ENCODE results near the gene NBL1.

The NBL1 gene

DNA sequence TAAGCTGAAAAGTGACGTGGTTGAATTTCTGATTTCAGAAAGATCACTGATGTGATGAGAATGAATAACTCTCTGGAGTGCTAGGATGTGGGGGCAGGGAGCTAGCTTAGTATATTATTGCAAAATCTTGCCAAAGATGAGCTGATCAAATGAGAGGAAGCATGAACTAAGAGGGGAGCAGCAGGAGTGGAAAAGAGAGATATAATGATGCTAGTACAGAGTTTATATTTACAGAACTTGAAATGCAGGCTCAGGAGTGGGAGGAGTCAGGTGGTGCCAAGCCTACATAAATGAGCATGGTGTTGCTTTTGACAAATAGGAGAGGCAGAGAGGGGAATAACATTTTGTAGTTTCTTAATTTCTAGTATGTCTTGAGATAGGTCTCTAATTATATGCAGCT, 38.1 kb upstream of the NBL1 start:
- TF ChIP-seq, protein P1, sequence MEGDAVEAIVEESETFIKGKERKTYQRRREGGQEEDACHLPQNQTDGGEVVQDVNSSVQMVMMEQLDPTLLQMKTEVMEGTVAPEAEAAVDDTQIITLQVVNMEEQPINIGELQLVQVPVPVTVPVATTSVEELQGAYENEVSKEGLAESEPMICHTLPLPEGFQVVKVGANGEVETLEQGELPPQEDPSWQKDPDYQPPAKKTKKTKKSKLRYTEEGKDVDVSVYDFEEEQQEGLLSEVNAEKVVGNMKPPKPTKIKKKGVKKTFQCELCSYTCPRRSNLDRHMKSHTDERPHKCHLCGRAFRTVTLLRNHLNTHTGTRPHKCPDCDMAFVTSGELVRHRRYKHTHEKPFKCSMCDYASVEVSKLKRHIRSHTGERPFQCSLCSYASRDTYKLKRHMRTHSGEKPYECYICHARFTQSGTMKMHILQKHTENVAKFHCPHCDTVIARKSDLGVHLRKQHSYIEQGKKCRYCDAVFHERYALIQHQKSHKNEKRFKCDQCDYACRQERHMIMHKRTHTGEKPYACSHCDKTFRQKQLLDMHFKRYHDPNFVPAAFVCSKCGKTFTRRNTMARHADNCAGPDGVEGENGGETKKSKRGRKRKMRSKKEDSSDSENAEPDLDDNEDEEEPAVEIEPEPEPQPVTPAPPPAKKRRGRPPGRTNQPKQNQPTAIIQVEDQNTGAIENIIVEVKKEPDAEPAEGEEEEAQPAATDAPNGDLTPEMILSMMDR (IDR thresholded peaks at IDR 0.05; ENCODE audit: insufficient read depth, low read depth, low read length, missing control alignments) = no peak
- peak; percentile 22 for DNase-seq (ENCODE audit: low read depth)
- H3K4me3 ChIP-seq (ENCODE audit: low read length) = no peak overlapping the region

DNA sequence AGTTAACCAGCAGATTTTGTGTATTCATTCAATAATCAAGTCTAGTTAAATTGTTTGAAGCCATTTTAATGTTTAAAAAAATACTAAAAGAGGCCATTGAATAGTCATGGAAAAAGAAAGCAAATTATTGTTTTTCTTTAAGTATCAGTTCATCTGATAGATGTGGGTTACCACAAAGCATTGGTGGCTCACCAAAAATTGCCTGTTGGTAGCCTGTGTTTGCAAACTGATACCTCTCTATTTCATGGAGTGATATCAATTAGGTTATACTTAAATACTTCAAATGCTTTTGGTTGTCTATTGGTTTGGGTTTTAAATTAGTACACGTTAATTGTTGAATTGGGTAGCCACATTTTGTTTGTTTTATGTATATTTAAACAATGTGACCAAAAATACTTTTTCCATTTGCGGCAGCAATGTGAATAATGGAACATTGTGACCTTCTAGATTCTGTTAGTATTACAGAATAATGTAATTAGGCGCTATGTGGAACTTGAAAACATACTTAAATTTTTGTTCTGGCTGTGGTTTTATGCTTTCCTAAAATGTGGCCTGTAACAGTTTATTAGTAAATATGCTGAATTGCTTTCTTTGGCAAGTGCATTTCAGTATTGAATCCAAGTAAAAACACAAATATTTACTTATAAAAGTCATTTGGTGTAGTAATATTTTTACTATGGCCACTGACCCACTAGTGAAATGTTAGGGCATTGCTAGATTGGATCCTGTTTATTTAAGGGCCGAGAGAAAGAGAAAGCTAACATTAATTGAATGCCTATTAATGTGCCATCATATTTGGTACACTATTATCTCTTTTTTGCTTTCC, 37.1 kb upstream of the NBL1 start:
- no peak for DNase-seq (ENCODE audit: low read depth)
- H3K4me3 ChIP-seq (ENCODE audit: low read length) = no peak overlapping the region
- TF ChIP-seq, protein P1 (IDR thresholded peaks at IDR 0.05; ENCODE audit: insufficient read depth, low read depth, low read length, missing control alignments) = no peak

DNA sequence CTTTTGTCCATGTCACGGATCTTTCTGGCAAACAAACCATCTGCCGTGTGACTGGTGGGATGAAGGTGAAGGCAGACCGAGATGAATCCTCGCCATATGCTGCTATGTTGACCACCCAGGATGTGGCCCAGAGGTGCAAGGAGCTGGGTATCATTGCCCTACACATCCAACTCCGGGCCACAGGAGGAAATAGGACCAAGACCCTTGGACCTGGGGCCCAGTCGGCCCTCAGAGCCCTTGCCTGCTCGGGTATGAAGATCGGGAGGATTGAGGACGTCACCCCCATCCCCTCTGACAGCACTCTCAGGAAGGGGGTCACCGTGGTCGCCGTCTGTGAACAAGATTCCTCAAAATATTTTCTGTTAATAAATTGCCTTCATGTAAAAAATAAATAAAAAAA, 35.9 kb upstream of the NBL1 start:
- TF ChIP-seq, protein P1 (IDR thresholded peaks at IDR 0.05; ENCODE audit: insufficient read depth, low read depth, low read length, missing control alignments) = no peak
- DNase-seq (ENCODE audit: low read depth) = no peak
- no peak overlapping the region for H3K4me3 ChIP-seq (ENCODE audit: low read length)

DNA sequence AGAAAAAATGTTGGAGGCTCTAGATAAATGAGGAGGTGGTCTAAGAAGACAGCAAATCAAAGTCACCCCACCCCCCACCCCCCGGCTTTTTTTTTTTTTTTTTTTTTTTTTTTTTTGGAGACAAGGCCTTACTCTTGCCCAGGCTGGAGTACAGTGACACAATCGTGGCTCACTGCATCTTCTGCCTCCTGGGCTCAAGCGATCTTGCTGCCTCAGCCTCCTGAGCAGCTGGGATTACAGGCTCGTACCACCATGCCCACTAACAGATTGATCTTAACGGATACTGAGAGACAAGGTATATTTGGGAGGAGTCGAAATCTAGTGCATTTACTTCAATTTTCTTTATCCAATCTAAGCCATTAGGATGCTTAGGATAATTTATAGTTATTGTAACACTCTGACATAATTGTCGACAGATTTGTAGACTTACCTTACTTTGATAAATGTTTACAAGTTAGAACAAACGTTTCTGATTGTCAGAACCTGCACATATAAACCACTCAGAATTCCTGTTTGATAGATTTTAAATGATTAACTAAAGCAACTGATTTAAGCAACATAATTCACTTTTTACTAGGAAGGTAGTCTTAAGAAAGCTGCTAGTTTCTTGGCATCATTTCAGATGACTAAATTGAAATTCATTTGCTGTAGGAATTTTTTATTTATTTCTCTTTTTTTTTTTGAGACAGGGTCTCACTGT, 33.7 kb upstream of the NBL1 start:
- TF ChIP-seq, protein P1 (IDR thresholded peaks at IDR 0.05; ENCODE audit: insufficient read depth, low read depth, low read length, missing control alignments) = no peak
- peak; percentile 12 for DNase-seq (ENCODE audit: low read depth)
- H3K4me3 ChIP-seq (ENCODE audit: low read length) = no peak overlapping the region

DNA sequence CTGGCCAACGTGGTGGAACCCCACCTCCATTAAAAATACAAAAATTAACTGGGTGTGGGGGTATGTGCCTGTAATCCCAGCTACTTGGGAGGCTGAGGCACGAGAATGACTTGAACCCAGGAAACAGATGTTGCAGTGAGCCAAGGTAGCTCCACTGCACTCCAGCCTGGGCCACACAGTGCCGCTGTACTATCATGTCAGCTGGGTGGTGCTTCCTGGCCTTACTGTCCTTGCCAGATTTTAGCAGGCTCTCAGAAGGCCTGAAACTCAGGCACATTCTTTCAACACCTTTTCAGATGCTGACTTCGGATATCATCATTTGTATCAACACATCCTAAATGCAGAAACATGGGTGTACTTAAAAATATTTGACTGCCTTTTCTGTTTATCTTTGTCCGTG, 31.6 kb upstream of the NBL1 start:
- no peak for DNase-seq (ENCODE audit: low read depth)
- no peak overlapping the region for H3K4me3 ChIP-seq (ENCODE audit: low read length)
- TF ChIP-seq, protein P1 (IDR thresholded peaks at IDR 0.05; ENCODE audit: insufficient read depth, low read depth, low read length, missing control alignments) = no peak

DNA sequence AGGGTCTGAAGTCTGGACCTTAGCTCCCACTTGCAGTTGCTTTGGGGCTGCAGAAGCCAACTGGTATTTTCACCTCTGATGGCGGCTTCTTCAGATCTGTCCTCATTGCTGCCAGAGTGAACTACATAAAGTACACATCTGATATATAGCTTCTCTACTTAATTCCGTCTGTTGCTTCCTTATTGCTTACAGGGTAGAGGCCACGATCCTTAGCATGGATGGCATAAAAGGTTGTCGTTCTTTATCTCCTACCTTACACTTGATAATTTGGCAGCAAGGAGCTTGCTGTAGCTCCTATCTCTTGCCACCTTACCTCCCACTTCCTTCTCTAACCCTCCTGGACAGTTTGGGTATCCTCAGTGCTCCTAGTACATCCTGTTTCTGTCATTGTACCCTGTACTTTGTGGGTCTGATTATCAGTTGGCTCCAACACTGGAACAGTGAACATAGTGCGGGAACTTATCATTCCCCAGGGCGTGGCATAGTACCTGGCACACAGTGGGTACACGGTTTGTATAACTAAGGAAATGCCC, 30.9 kb upstream of the NBL1 start:
- DNase-seq (ENCODE audit: low read depth) = no peak
- TF ChIP-seq, protein P1 (IDR thresholded peaks at IDR 0.05; ENCODE audit: insufficient read depth, low read depth, low read length, missing control alignments) = no peak
- no peak overlapping the region for H3K4me3 ChIP-seq (ENCODE audit: low read length)
